Muscle of leg (tissue), 11 donors: ENCODE measurements around the gene B3GNT5. TPM values are rescaled to one million over a fixed set of nuclear protein-coding genes. Genes with fewer than 3 reads are reported as not detected.

Experiments used
- DNase-seq: peaks from one replicate; pipeline ENCODE4 v3.0.0; 2013
- H3K27ac ChIP-seq: one replicate; pipeline ENCODE4 v1.5.1; 2013; ENCODE audit warnings: mild to moderate bottlenecking, low read length, control low read depth
- H3K27me3 ChIP-seq: one replicate; pipeline ENCODE4 v1.6.1; 2013; ENCODE audit warnings: low read length; ENCODE audit not compliant: control insufficient read depth, insufficient read depth
- H3K36me3 ChIP-seq: one replicate; pipeline ENCODE4 v1.6.1; 2013; ENCODE audit warnings: low read length; ENCODE audit not compliant: control insufficient read depth, insufficient read depth
- H3K4me1 ChIP-seq: one replicate; pipeline ENCODE4 v1.6.1; 2013; ENCODE audit warnings: low read length; ENCODE audit not compliant: control insufficient read depth, insufficient read depth
- H3K4me3 ChIP-seq: one replicate; pipeline ENCODE4 v1.5.1; 2013; ENCODE audit warnings: low read length, control low read depth
- H3K9me3 ChIP-seq: replicated peaks from 2 replicates; pipeline ENCODE4 v1.6.1; 2013; ENCODE audit warnings: low read depth, low read length; ENCODE audit not compliant: control insufficient read depth
- WGBS: methylation state at CpG from one replicate; pipeline ENCODE4 v1.1.5; 2013; ENCODE audit warnings: missing lambda C conversion rate; ENCODE audit not compliant: insufficient coverage; 5-methylcytosine and 5-hydroxymethylcytosine counted together
- polyA plus RNA-seq, 8 donors: library from polyadenylated mRNA; unstranded; fragments of 120-200 nt; gene quantifications; one replicate each; pipeline versions ENCODE4 v1.2.1 to v1.2.3, GENCODE V29; 2013; ENCODE audit warnings: inconsistent platforms in 1 of 8, low replicate concordance in 1 of 8; ENCODE audit not compliant: insufficient read length in 8 of 8, insufficient read depth in 1 of 8
- total RNA-seq: library from RNA; stranded (reverse); fragments of 120-200 nt; gene quantifications from one replicate; pipeline ENCODE4 v1.2.4, GENCODE V29; 2013

B3GNT5 gene
- total and polyA plus RNA-seq, 9 donors, result 5.3 to 17.2 (median 9.5) TPM

DNA sequence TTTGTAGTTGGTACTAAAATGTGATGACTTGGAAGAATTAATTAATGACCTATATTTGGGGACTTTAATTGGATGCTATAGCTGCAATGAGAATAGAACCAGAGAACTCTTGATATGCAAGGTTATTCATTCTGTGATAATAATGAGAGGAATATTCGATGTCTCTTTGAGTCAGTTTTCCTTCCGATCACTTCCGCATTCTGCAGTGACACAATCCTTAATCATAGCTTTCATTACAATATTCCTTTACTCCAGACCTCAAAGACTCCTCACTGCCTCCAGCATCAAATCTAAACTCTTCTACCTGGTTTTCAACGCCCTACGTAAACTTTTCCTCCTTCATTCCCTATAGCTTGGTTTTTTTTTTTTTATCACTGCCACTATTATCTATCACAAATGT lies 21.6 kb downstream of the B3GNT5 start:
- no peak for DNase-seq
- H3K36me3 ChIP-seq, result peaks cover 3% of the 10 kb centered on the region
- WGBS, result 89% methylated on average over 2 of the region's 5 CpGs
- no peak overlapping the region for H3K27ac ChIP-seq
- peaks cover 3% of the 10 kb centered on the region for H3K4me1 ChIP-seq
- H3K4me3 ChIP-seq, result no peak overlapping the region
- no peaks in the 10 kb centered on the region for H3K27me3 ChIP-seq
- no peaks in the 10 kb centered on the region for H3K9me3 ChIP-seq

DNA sequence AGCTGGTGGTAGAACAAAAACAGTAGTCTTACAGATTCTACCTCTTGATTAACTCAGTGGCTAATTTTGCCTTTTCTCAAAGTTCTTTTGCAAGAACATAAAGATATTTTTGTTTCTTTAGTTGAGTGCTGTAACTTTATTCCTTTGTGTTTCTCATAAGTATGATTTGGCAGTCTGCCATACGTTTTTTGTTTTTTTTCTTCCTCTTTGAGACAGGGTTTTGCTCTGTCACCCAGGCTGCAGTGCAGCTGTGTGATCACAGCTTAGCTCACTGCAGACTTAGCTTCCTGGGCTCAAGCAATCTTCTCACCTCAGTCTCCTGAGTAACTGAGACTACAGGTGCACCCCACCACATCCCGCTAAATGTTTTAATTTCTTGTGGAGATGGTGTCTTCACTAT lies 22.4 kb downstream of the B3GNT5 start:
- peak; percentile 86 for DNase-seq
- Histone ChIP-seq H3K4me3 (no peak overlapping the region), H3K27me3 (no peaks in the 10 kb centered on the region), H3K36me3 (no peaks in the 10 kb centered on the region), H3K27ac (no peak overlapping the region), H3K4me1 (peaks cover 3% of the 10 kb centered on the region), H3K9me3 (no peaks in the 10 kb centered on the region)
- no CpG with 5 or more reads among the region's 2 CpGs for WGBS

DNA sequence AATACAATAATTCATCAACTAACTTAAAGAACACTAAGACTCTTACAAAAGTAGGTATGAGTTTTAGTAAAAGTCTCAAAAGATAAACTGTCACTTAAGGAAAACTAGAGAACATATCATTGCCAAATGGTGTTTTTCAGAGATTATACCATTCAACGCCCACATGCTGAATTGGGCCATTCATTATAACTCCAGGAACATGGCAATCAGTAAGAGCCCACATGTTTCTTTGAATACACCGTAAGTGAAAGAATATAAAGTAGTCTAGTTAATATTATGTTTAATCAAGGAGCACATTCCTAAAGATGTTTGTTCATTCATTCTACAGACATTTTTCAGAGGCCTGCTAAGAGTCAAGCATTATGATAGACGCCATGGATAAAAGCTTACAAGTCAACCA lies 22.9 kb downstream of the B3GNT5 start:
- H3K27me3 ChIP-seq, result no peaks in the 10 kb centered on the region
- no peak overlapping the region for H3K27ac ChIP-seq
- WGBS, result no CpG with 5 or more reads among the region's 3 CpGs
- H3K4me1 ChIP-seq, result peaks cover 3% of the 10 kb centered on the region
- DNase-seq, result no peak
- no peak overlapping the region for H3K4me3 ChIP-seq
- H3K9me3 ChIP-seq, result no peaks in the 10 kb centered on the region
- H3K36me3 ChIP-seq, result no peaks in the 10 kb centered on the region

DNA sequence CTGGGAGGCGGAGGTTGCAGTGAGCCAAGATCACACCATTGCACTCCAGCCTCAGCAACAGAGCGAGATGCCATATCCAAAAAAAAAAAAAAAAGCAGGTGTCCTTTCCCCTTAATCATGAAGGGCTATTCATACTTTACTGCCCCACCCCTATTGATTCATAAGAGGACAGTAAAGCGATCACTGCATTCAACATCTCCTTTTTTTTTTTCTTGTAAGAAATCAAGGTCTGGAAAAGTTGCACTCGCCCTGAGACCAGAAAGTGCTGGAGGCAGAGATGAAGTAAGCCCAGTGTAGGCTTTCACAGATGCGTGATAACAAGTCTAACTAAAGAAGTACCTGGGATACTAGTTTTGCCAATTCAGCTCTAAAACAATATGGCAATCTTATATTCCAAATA lies 24.2 kb downstream of the B3GNT5 start:
- WGBS, result 95% methylated on average over 2 of the region's 5 CpGs
- peaks cover 3% of the 10 kb centered on the region for H3K4me1 ChIP-seq
- no peaks in the 10 kb centered on the region for H3K9me3 ChIP-seq
- no peak for DNase-seq
- H3K36me3 ChIP-seq, result no peaks in the 10 kb centered on the region
- no peaks in the 10 kb centered on the region for H3K27me3 ChIP-seq
- no peak overlapping the region for H3K27ac ChIP-seq
- no peak overlapping the region for H3K4me3 ChIP-seq

DNA sequence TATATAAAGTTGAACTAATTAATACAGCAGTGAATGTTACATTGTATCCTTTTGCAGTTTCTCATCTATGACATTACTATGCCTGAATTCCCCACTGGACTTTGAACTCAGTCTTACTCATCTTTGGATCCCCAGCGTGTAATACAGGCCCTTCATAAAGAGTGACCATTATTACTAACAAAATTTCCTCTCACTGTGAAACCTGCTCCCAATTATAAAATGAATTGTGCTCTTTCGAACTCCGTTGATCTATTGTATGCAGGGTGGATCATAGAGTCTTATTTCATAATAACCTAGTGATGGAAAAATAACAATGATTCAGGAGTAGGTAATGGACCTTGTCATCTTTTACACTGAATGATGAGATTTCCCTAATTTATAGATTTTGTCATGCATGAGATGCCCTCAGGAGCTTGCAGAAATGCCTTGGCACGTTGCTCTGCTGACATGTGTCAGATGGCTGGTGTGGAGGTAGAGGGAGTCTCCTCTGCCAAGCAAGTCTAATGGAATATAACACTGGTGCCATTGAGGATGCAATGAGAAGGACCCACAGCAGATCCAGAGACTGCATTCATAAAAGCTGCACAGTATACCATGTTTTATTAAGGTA lies 25.5 kb downstream of the B3GNT5 start:
- H3K27ac ChIP-seq, result no peak overlapping the region
- 63% methylated on average over 2 of the region's 4 CpGs for WGBS
- H3K4me3 ChIP-seq, result no peak overlapping the region
- no peaks in the 10 kb centered on the region for H3K27me3 ChIP-seq
- no peaks in the 10 kb centered on the region for H3K9me3 ChIP-seq
- H3K36me3 ChIP-seq, result no peaks in the 10 kb centered on the region
- H3K4me1 ChIP-seq, result peaks cover 3% of the 10 kb centered on the region
- DNase-seq, result no peak

DNA sequence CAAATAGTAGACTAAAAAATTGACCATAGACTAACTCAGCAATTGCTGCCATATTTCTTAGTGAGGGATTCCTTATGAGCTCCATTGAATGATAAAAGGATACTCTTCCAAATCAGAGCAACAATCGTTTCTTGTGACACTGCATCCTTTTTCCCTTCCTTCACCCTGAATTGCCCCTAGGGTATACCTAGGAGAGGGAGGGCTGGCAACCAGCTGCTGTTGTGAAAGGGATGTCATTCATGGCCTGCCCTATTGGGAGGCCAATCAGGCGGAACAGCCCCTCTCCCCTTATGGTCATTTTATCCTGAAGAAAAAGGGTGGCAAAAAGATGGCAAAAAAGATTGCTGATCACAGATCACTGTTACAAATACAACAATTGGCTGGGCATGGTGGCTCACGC lies 26.3 kb downstream of the B3GNT5 start:
- DNase-seq, result no peak
- no peaks in the 10 kb centered on the region for H3K27me3 ChIP-seq
- H3K27ac ChIP-seq, result no peak overlapping the region
- no peak overlapping the region for H3K4me3 ChIP-seq
- no peaks in the 10 kb centered on the region for H3K9me3 ChIP-seq
- 100% methylated on average over 1 of the region's 3 CpGs for WGBS
- H3K36me3 ChIP-seq, result no peaks in the 10 kb centered on the region
- peaks cover 3% of the 10 kb centered on the region for H3K4me1 ChIP-seq

DNA sequence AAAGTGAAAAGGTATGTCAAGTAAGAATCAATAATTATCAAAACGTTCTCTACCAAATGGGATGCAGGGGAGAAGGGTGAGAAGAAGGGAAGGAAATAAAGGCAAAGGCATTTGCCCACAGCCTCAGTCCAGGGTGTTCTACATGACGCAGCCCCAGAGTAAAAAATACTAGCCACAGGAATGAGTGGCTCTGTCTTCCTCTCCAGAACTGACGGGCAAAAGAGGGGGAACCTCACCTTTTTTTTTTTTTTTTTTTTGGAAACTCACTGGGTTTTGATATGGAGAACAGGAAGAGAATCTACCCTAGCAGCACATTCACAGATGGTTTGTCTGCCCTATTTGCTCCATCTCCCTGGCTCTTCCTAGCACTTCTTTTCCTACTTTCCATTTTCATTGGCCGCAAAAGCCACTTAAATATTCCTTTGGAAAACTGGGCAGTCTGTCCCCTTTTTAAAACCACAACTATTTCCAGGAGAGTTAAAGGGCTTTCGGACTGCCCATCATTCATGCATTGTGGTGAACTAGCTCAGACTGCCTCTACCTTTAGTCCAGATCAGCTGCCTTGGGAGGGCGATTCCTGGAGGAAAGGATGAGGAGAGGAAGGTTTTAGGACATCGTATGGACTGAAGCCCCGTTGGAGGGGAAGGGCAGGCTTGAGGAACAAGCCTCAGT lies 28.2 kb downstream of the B3GNT5 start:
- Histone ChIP-seq H3K4me3 (no peak overlapping the region), H3K27ac (no peak overlapping the region), H3K27me3 (no peaks in the 10 kb centered on the region), H3K36me3 (no peaks in the 10 kb centered on the region), H3K4me1 (peaks cover 9% of the 10 kb centered on the region), H3K9me3 (no peaks in the 10 kb centered on the region)
- WGBS, result 60% methylated on average over 1 of the region's 8 CpGs
- peak; percentile 14 for DNase-seq

DNA sequence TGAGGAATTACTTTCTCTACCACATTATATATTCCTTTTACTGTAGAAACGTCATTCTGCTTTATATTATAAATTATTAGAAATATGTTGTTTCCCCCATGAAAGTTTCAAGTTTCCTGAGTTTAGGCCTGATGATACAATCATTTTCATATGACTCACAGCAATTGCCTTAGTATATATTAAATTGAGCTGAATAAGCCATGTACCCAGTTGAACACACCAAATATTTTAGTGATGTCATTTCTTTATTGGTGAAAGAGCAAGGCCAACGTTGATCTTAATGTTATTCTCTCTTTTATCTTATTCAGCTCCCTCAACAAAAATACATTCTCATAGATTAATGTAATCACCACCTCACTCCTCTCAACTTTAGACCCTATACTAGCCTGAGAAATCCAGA lies 30.8 kb downstream of the B3GNT5 start:
- no peak for DNase-seq
- Histone ChIP-seq H3K4me3 (no peak overlapping the region), H3K4me1 (peaks cover 10% of the 10 kb centered on the region), H3K27me3 (no peaks in the 10 kb centered on the region), H3K27ac (no peak overlapping the region), H3K9me3 (no peaks in the 10 kb centered on the region), H3K36me3 (no peaks in the 10 kb centered on the region)
- no CpG with 5 or more reads among the region's 2 CpGs for WGBS

DNA sequence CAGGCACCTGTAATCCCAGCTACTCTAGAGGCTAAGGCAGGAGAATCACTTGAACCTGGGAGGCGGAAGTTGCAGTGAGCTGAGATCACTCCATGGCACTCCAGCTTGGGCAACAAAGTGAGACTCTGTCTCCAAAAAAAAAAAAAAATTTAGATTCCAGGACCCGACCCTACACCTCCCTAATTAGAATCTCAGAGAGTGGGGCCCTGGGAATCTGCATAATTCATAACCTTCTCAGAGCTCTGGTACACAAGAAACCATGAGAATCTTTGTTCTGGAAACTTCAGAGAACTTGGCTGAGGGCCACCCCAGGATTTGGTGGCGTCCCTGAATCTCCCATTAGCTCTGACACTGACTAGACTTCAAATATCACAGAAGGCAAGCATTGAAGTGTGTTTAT lies 31.5 kb downstream of the B3GNT5 start:
- no peak overlapping the region for H3K27ac ChIP-seq
- 83% methylated on average over 1 of the region's 3 CpGs for WGBS
- no peak for DNase-seq

DNA sequence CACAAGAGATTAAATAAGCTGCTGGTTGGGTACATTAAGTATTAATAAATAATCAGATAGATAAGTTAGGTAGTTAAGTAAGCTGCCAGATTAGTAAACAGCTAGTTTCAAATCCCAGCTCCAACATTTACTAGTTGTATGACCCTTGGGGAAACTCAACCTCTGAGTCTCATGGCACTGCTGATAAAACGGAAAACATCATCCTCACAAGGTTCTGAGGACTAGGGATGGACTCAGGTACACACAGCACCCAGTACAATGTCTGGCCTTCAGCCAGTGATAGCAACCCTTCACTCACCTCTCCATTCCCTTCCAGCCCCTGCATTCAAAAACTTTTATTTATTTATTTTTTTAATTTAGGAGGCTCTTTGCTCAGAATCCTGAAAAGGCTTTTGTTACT lies 32.3 kb downstream of the B3GNT5 start:
- Histone ChIP-seq H3K27ac (peak overlapping the region; percentile 71), H3K9me3 (no peaks in the 10 kb centered on the region), H3K36me3 (no peaks in the 10 kb centered on the region), H3K4me1 (peaks cover 10% of the 10 kb centered on the region), H3K27me3 (no peaks in the 10 kb centered on the region), H3K4me3 (no peak overlapping the region)
- no CpG with 5 or more reads among the region's 1 CpG for WGBS
- DNase-seq, result no peak

More for the DNA sequence above, 31.5 kb downstream of the B3GNT5 start:
- H3K27me3 ChIP-seq, result no peaks in the 10 kb centered on the region
- no peak overlapping the region for H3K4me3 ChIP-seq
- H3K9me3 ChIP-seq, result no peaks in the 10 kb centered on the region
- H3K36me3 ChIP-seq, result no peaks in the 10 kb centered on the region
- peaks cover 10% of the 10 kb centered on the region for H3K4me1 ChIP-seq
